Heart right ventricle (tissue), 16 donors: ENCODE data around the gene SLC23A2. TPM values are rescaled to one million over a fixed set of nuclear protein-coding genes. Genes with fewer than 3 reads are reported as not detected.
A peak's percentile ranks its signal among the peaks of the same experiment; 100 is the strongest.

Source experiments
- ATAC-seq, 8 donors: fragments of 200-7000 bp; cut with Tn5 transposase; one replicate each; pipeline ENCODE4 v1.9.1; 2020; ENCODE audit warnings: mild to moderate bottlenecking in 8 of 8, moderate library complexity in 8 of 8, moderate number of reproducible peaks in 1 of 8
- DNase-seq, 2 donors: peaks; one replicate each; pipeline ENCODE4 v3.0.0-alpha.2; 2020
- H3K27ac ChIP-seq, 10 donors: fragments of 200-600 bp; sonication (generic) in 2 of 10; one replicate each; pipeline versions ENCODE4 v1.5.0 to v1.8.0; 2020 to 2022; ENCODE audit warnings: mild to moderate bottlenecking in 3 of 10
- H3K27me3 ChIP-seq, 7 donors: fragments of 200-600 bp; one replicate each; pipeline ENCODE4 v1.8.0; 2021 to 2022; ENCODE audit warnings: mild to moderate bottlenecking in 2 of 7
- H3K36me3 ChIP-seq, 9 donors: fragments of 200-600 bp; sonication (generic) in 1 of 9; one replicate each; pipeline versions ENCODE4 v1.5.0 to v1.8.0; 2020 to 2022; ENCODE audit warnings: mild to moderate bottlenecking in 2 of 9
- H3K4me1 ChIP-seq, 9 donors: fragments of 200-600 bp; sonication (generic) in 1 of 9; one replicate each; pipeline versions ENCODE4 v1.5.0 to v1.8.0; 2020 to 2022; ENCODE audit warnings: mild to moderate bottlenecking in 4 of 9
- H3K4me3 ChIP-seq, 10 donors: fragments of 200-600 bp; sonication (generic) in 2 of 10; one replicate each; pipeline versions ENCODE4 v1.5.0 to v1.8.0; 2020 to 2022; ENCODE audit warnings: mild to moderate bottlenecking in 7 of 10, moderate library complexity in 2 of 10
- H3K9me3 ChIP-seq, 11 donors: fragments of 200-600 bp in 10 of 11; sonication (generic) in 2 of 11; one replicate each; pipeline versions ENCODE4 v1.5.0 to v1.8.0; 2013 to 2022; ENCODE audit warnings: mild to moderate bottlenecking in 2 of 11, control low read depth in 1 of 11, moderate library complexity in 1 of 11
- WGBS, 2 donors: extraction: QIAGEN DNeasy Blood & Tissue Kit; methylation state at CpG; one replicate each; pipeline ENCODE4 v1.1.7; 2013; ENCODE audit warnings: inconsistent platforms in 1 of 2; 5-methylcytosine and 5-hydroxymethylcytosine counted together
- intact Hi-C, 10 donors: fragments of 100-400 bp; cut with DNase I; formaldehyde crosslinking; loops; one replicate each; pipeline versions ENCODE4 v1.11.1 to v1.14.2; 2022
- polyA plus RNA-seq, 2 donors: library from polyadenylated mRNA; stranded (reverse); fragments of 200-250 nt; gene quantifications; one replicate each; pipeline ENCODE4 v1.2.3, GENCODE V29; 2013
- total RNA-seq, 10 donors: library from RNA; stranded (reverse); fragmentation: NEBNext Ultra II Directional in 3 of 10; extraction: Animal tissue kit (Norgen Biotek cat#: 25700) in 3 of 10; gene quantifications; one replicate each; pipeline versions ENCODE4 v1.2.1 to v1.2.4, GENCODE V29; 2021 to 2023
- TF ChIP-seq, protein P1 (sequence below), 9 donors: fragments of 200-600 bp; sonication (generic) in 2 of 9; IDR thresholded peaks; one replicate each; pipeline versions ENCODE4 v1.5.0 to v1.8.0; 2021 to 2022; ENCODE audit warnings: antibody characterized with exemption in 9 of 9, mild to moderate bottlenecking in 5 of 9, moderate library complexity in 1 of 9
- donor health status: Arrhythmogenic right ventricular cardiomyopathy.
- donor health status: ischemic (EF 13 %, LVEDD 7.1; RV severe dilation, severe dysfunction).
- donor health status: healthy with polysubstance abuse.
- donor health status: DM: no; HTN: yes; CAD: no.
- donor health status: DM: no; HTN: no; CAD: no.
- donor health status: ischemic (EF 25% LVEDD 6.9; RV normal size, moderate dysfunction).
- donor health status: ischemic (EF 25% LVEDD 5.7; RV mildly dilated, moderate dysfunction).
- donor health status: healthy.
- donor health status: DM: yes; HTN: yes; CAD: no.
- donor health status: Ischemic cardiomyopathy.
- donor health status: ischemic (EF 35%, LVEDD 5.7; RV mildly dilated, moderate dysfunction).
- donor health status: nonischemic (EF 11% LVEDD 7.7; RV severe dilation, severe dysfunction).
- donor health status: DM: yes; HTN: yes; CAD: no.
- donor health status: PGD.
- donor health status: ischemic (EF 29% LVEDD 5.4; RV normal size, mild dysfunction).
- donor health status: nonischemic (EF 23%, LVEDD 6.1; RV moderate dilation, normal function).

The SLC23A2 gene
- total and polyA plus RNA-seq, 12 donors = 2.0 to 12.3 (median 6.9) TPM

DNA sequence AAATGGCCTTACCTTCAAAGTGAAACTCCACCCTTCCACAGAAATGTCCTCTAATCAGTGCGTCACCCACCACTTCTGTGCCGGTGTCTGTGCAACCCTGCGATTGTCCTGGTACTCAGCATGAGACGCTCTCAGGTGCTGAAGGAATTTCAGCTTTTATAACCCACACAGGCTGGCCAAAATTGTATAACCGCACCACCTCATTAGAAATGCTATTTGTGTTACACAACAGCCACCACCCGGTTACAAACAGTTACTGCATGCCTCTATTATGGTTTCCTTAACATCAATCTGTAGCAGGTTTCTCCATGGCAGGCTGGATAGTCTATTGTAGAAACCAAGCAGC is 51.5 kb downstream of the SLC23A2 start:
- Histone ChIP-seq H3K27ac (no peak overlapping the region), H3K27me3 (no peaks in the 10 kb centered on the region), H3K4me3 (no peak overlapping the region), H3K36me3 (peaks cover 0 to 10% (median 0%) of the 10 kb centered on the region in 9 donors), H3K4me1 (peaks cover 0 to 43% (median 8%) of the 10 kb centered on the region in 9 donors), H3K9me3 (peaks cover 0 to 7% (median 0%) of the 10 kb centered on the region in 11 donors)
- TF ChIP-seq, protein P1, sequence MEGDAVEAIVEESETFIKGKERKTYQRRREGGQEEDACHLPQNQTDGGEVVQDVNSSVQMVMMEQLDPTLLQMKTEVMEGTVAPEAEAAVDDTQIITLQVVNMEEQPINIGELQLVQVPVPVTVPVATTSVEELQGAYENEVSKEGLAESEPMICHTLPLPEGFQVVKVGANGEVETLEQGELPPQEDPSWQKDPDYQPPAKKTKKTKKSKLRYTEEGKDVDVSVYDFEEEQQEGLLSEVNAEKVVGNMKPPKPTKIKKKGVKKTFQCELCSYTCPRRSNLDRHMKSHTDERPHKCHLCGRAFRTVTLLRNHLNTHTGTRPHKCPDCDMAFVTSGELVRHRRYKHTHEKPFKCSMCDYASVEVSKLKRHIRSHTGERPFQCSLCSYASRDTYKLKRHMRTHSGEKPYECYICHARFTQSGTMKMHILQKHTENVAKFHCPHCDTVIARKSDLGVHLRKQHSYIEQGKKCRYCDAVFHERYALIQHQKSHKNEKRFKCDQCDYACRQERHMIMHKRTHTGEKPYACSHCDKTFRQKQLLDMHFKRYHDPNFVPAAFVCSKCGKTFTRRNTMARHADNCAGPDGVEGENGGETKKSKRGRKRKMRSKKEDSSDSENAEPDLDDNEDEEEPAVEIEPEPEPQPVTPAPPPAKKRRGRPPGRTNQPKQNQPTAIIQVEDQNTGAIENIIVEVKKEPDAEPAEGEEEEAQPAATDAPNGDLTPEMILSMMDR (IDR thresholded peaks at IDR 0.05) = peak in 8 of 9 donors; percentile 28 to 60 (median 52)
- intact Hi-C loops = loop anchor here in 6 of 10 donors (5.0 to 10.0 kb wide), 5 partner anchors 88 to 345 kb away; no protein-coding TSS in a partner anchor
- ATAC-seq (peak in 7 of 8 donors; percentile 43 to 65 (median 58)), DNase-seq (no peak)
- 56 to 58% methylated on average over 6 of the region's 6 CpGs for WGBS, 2 donors

DNA sequence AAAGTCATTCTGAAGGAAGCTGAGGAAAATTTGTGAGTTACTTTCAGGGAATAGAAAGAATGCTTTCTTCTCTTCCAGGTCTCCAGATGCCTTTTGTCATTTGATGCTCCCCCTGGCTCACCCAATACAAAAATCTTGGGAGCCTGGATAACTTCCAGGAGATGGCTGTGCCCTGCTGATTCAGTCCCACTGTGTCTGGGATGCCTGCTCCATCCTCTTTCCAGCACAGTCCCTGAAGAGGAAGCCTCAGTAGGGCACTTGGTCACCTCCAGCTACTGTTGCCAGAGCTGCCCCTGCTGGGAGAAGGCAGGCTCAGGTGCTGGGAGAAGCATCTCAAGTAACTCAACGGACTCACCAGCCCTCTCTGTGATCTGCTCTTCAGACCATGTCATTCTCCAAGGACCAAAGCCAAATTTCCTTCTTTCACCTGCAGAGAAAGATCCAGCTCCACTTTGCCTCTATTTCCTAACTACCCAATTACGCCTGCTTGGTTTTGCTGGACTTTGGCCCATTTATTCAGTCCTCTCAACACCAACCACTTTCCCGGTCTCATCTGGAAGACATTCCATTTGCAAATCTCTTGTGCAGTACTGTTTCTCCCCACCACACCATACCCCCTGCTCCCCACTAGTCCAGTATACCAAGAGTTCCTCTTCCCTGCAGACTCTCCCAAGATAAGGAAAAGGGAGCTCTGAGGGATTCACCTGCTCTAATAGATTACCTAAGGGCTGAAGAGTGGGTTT is 53.3 kb downstream of the SLC23A2 start:
- intact Hi-C loops = no loop called here
- Histone ChIP-seq H3K9me3 (peaks cover 0 to 7% (median 0%) of the 10 kb centered on the region in 11 donors), H3K27ac (no peak overlapping the region), H3K36me3 (peaks cover 0 to 10% (median 0%) of the 10 kb centered on the region in 9 donors), H3K27me3 (no peaks in the 10 kb centered on the region), H3K4me3 (no peak overlapping the region), H3K4me1 (peaks cover 0 to 50% (median 12%) of the 10 kb centered on the region in 9 donors)
- DNase-seq = no peak
- TF ChIP-seq, protein P1 (IDR thresholded peaks at IDR 0.05) = no peak
- 78% methylated on average over 3 of the region's 3 CpGs for WGBS, 2 donors
- ATAC-seq = no peak

DNA sequence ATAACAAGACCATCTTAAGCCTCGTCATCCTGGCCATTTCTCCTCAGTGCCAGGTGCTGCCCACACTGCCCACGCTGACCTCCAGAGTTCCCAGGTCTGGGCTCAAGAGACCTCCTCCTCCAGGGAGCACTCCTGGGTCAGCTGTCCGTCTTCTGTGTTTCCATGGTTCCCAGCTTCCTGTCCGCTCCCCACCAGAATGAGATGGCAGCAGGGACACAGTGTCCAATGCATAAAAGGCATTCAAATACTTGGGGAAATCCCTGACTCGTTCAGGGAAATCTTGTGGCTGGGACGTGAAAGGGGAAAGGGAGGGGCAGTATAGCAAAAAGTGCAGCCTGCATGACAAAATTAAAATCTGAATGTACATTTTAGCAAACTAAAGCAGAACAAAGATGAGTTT is 54.3 kb downstream of the SLC23A2 start:
- Histone ChIP-seq H3K36me3 (peaks cover 0 to 4% (median 0%) of the 10 kb centered on the region in 9 donors), H3K27me3 (no peaks in the 10 kb centered on the region), H3K9me3 (peaks cover 0 to 2% (median 0%) of the 10 kb centered on the region in 11 donors), H3K27ac (no peak overlapping the region), H3K4me3 (no peak overlapping the region), H3K4me1 (peaks cover 0 to 58% (median 12%) of the 10 kb centered on the region in 9 donors)
- WGBS, 2 donors = 74 to 78% methylated on average over 6 of the region's 6 CpGs
- intact Hi-C loops = no loop called here
- TF ChIP-seq, protein P1 (IDR thresholded peaks at IDR 0.05) = no peak
- no peak for DNase-seq
- ATAC-seq = no peak

DNA sequence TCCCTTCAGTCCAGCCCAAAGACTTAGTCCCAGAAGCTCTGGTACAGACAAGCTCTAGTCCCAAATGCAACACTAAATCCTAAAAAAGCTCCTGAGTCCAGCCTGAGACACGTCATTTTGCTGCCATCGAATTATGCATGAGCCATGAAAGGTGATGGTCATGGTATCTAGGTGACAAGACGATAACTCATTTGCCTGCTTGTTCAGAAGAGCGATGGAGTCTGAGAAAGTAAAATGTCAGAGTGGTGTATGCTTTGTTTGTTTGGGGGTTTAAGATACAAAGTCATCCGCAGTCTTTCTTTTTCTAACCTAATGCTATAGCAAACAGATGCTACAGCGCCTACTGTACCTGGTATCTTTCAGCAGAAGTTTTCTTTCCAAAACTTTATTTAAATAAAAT is 54.7 kb downstream of the SLC23A2 start:
- WGBS, 2 donors = 95 to 99% methylated on average over 6 of the region's 6 CpGs
- intact Hi-C loops = no loop called here
- TF ChIP-seq, protein P1 (IDR thresholded peaks at IDR 0.05) = no peak
- ATAC-seq = no peak
- DNase-seq = no peak
- peaks cover 0 to 58% (median 12%) of the 10 kb centered on the region in 9 donors for H3K4me1 ChIP-seq
- H3K27ac ChIP-seq = no peak overlapping the region
- no peaks in the 10 kb centered on the region for H3K9me3 ChIP-seq
- no peaks in the 10 kb centered on the region for H3K27me3 ChIP-seq
- H3K36me3 ChIP-seq = peaks cover 0 to 4% (median 0%) of the 10 kb centered on the region in 9 donors
- H3K4me3 ChIP-seq = no peak overlapping the region
